HG03439 (cell line): Measurements from ENCODE around the gene FAM240A.

Experiments
- ATAC-seq: cut with Tn5 transposase; IDR thresholded peaks from one replicate; pipeline ENCODE4 v1.9.1; 2021; ENCODE audit warnings: mild to moderate bottlenecking, moderate library complexity; ENCODE audit not compliant: unreplicated experiment

The FAM240A gene

GRCh38 chr3:46661776-46662766, 49.7 kb downstream of the FAM240A start:
- no peak for ATAC-seq

- ATAC-seq: no peak
Observed at GRCh38 chr3:46662771-46663551, 50.6 kb downstream of the FAM240A start.

GRCh38 chr3:46663591-46664135, 51.3 kb downstream of the FAM240A start:
- no peak for ATAC-seq

GRCh38 chr3:46664188-46664970, 52.1 kb downstream of the FAM240A start:
- ATAC-seq: no peak

GRCh38 chr3:46664971-46665762, 52.8 kb downstream of the FAM240A start:
- no peak for ATAC-seq

- ATAC-seq: no peak
Observed at GRCh38 chr3:46665763-46666452, 53.6 kb downstream of the FAM240A start.

GRCh38 chr3:46666453-46666845, 54.1 kb downstream of the FAM240A start:
- no peak for ATAC-seq

GRCh38 chr3:46667061-46667621, 54.8 kb downstream of the FAM240A start:
- no peak for ATAC-seq

- no peak for ATAC-seq
Observed at GRCh38 chr3:46667657-46668056, 55.3 kb downstream of the FAM240A start.

GRCh38 chr3:46668116-46668515, 55.8 kb downstream of the FAM240A start:
- ATAC-seq: no peak

- ATAC-seq: no peak
Observed at GRCh38 chr3:46668591-46668990, 56.3 kb downstream of the FAM240A start.

GRCh38 chr3:46669191-46669999, 57.1 kb downstream of the FAM240A start:
- ATAC-seq: no peak

GRCh38 chr3:46670000-46670890, 57.9 kb downstream of the FAM240A start:
- ATAC-seq: no peak

GRCh38 chr3:46670891-46671427, 58.6 kb downstream of the FAM240A start:
- ATAC-seq: no peak

- ATAC-seq: no peak
Observed at GRCh38 chr3:46671541-46672348, 59.4 kb downstream of the FAM240A start.

GRCh38 chr3:46672349-46672695, 60.0 kb downstream of the FAM240A start:
- ATAC-seq: no peak
